Measurements from ENCODE around the gene AGGF1. TPM values are rescaled to one million over a fixed set of nuclear protein-coding genes. Genes with fewer than 3 reads are reported as not detected.

Gene AGGF1
- polyA plus RNA-seq, 1 donor from 2014 or later: 41.2 TPM

GRCh38 chr5:77016962-77017361, 13.2 kb upstream of the AGGF1 start:
- H3K9ac ChIP-seq (ENCODE audit: low read length): no peak overlapping the region
- no peak overlapping the region for H2AFZ ChIP-seq (ENCODE audit: low read depth, low read length)
- no peaks in the 10 kb centered on the region for H3K9me3 ChIP-seq (ENCODE audit: low read length)
- H3F3A ChIP-seq (ENCODE audit: insufficient read depth, low read length, poor library complexity, severe bottlenecking): no peaks in the 10 kb centered on the region
- no peak for TF ChIP-seq MXI1 (conservative IDR thresholded peaks at IDR 0.05; ENCODE audit: poor library complexity, severe bottlenecking)
- TF ChIP-seq SMC3 (conservative IDR thresholded peaks at IDR 0.05; ENCODE audit: poor library complexity): no peak
- no peak for TF ChIP-seq CTCF (IDR thresholded peaks at IDR 0.05; ENCODE audit: poor library complexity, severe bottlenecking)
- no peak for TF ChIP-seq EZH2 (IDR thresholded peaks at IDR 0.05; ENCODE audit: borderline replicate concordance, insufficient read depth, low read length, poor library complexity, severe bottlenecking)
- no peak for TF ChIP-seq EP300 (conservative IDR thresholded peaks at IDR 0.05; ENCODE audit: poor library complexity, severe bottlenecking)
- no peak for TF ChIP-seq REST (IDR thresholded peaks at IDR 0.05; ENCODE audit: borderline replicate concordance)
- TF ChIP-seq RAD21 (conservative IDR thresholded peaks at IDR 0.05): no peak
- TF ChIP-seq POLR2AphosphoS5 (IDR thresholded peaks at IDR 0.05): no peak
- TF ChIP-seq TAF1 (IDR thresholded peaks at IDR 0.05; ENCODE audit: low read depth): no peak
- H3K4me2 ChIP-seq (ENCODE audit: low read length): no peak overlapping the region
- H3K27me3 ChIP-seq (ENCODE audit: insufficient read depth, low read depth, low read length): no peaks in the 10 kb centered on the region
- H3K27ac ChIP-seq (ENCODE audit: low read length): no peak overlapping the region
- no peaks in the 10 kb centered on the region for H3K9me2 ChIP-seq (ENCODE audit: insufficient read depth, low read length)
- H4K20me1 ChIP-seq (ENCODE audit: insufficient read depth): no peaks in the 10 kb centered on the region
- H3K79me2 ChIP-seq (replicated peaks; ENCODE audit: insufficient read depth, low read length): no peaks in the 10 kb centered on the region
- no peaks in the 10 kb centered on the region for H3K36me3 ChIP-seq (ENCODE audit: insufficient read depth, low read length)
- H3K4me3 ChIP-seq (ENCODE audit: low read length): no peak overlapping the region

GRCh38 chr5:77017668-77018067, 12.5 kb upstream of the AGGF1 start:
- Histone ChIP-seq H3K36me3 (ENCODE audit: insufficient read depth, low read length) (no peaks in the 10 kb centered on the region), H3K9ac (ENCODE audit: low read length) (no peak overlapping the region), H3K4me3 (ENCODE audit: low read length) (no peak overlapping the region), H3K27ac (ENCODE audit: low read length) (no peak overlapping the region), H3K9me2 (ENCODE audit: insufficient read depth, low read length) (no peaks in the 10 kb centered on the region), H3K9me3 (ENCODE audit: low read length) (no peaks in the 10 kb centered on the region), H3K27me3 (ENCODE audit: insufficient read depth, low read depth, low read length) (no peaks in the 10 kb centered on the region), H3K4me2 (ENCODE audit: low read length) (no peak overlapping the region), H3K79me2 (replicated peaks; ENCODE audit: insufficient read depth, low read length) (no peaks in the 10 kb centered on the region), H3F3A (ENCODE audit: insufficient read depth, low read length, poor library complexity, severe bottlenecking) (no peaks in the 10 kb centered on the region), H4K20me1 (ENCODE audit: insufficient read depth) (no peaks in the 10 kb centered on the region), H2AFZ (ENCODE audit: low read depth, low read length) (no peak overlapping the region)
- TF ChIP-seq EP300 (conservative IDR thresholded peaks at IDR 0.05; ENCODE audit: poor library complexity, severe bottlenecking) (no peak), CTCF (IDR thresholded peaks at IDR 0.05; ENCODE audit: poor library complexity, severe bottlenecking) (no peak), MXI1 (conservative IDR thresholded peaks at IDR 0.05; ENCODE audit: poor library complexity, severe bottlenecking) (no peak), POLR2AphosphoS5 (IDR thresholded peaks at IDR 0.05) (no peak), REST (IDR thresholded peaks at IDR 0.05; ENCODE audit: borderline replicate concordance) (no peak), SMC3 (conservative IDR thresholded peaks at IDR 0.05; ENCODE audit: poor library complexity) (no peak), RAD21 (conservative IDR thresholded peaks at IDR 0.05) (no peak), TAF1 (IDR thresholded peaks at IDR 0.05; ENCODE audit: low read depth) (no peak), EZH2 (IDR thresholded peaks at IDR 0.05; ENCODE audit: borderline replicate concordance, insufficient read depth, low read length, poor library complexity, severe bottlenecking) (no peak)

Measured in neural cell (in vitro differentiated cells).